IPS-18a (cell line): ENCODE data around the gene PTPRM.

Source experiments
- H3K27ac ChIP-seq: one replicate; pipeline ENCODE4 v1.5.1; 2013; ENCODE audit warnings: low read length
- H3K27me3 ChIP-seq: one replicate; pipeline ENCODE4 v1.6.1; 2013; ENCODE audit warnings: mild to moderate bottlenecking, low read length; ENCODE audit not compliant: control insufficient read depth, insufficient read depth
- H3K36me3 ChIP-seq: one replicate; pipeline ENCODE4 v1.6.1; 2013; ENCODE audit warnings: low read depth, low read length; ENCODE audit not compliant: control insufficient read depth
- H3K4me1 ChIP-seq: one replicate; pipeline ENCODE4 v1.6.1; 2013; ENCODE audit warnings: low read depth, low read length; ENCODE audit not compliant: control insufficient read depth
- H3K4me3 ChIP-seq: one replicate; pipeline ENCODE4 v1.5.1; 2013; ENCODE audit warnings: low read length
- H3K9ac ChIP-seq: one replicate; pipeline ENCODE4 v1.6.1; 2013; ENCODE audit warnings: mild to moderate bottlenecking, low read length, moderate library complexity
- H3K9me3 ChIP-seq: one replicate; pipeline ENCODE4 v1.6.1; 2013; ENCODE audit warnings: low read depth, low read length; ENCODE audit not compliant: control insufficient read depth

PTPRM gene

GRCh38 chr18:7632152-7633098 lies 65.3 kb downstream of the PTPRM start:
- H3K9me3 ChIP-seq: no peaks in the 10 kb centered on the region
- H3K4me1 ChIP-seq: no peaks in the 10 kb centered on the region
- no peak overlapping the region for H3K27ac ChIP-seq
- no peaks in the 10 kb centered on the region for H3K36me3 ChIP-seq
- no peak overlapping the region for H3K9ac ChIP-seq
- no peak overlapping the region for H3K4me3 ChIP-seq
- no peaks in the 10 kb centered on the region for H3K27me3 ChIP-seq

DNA sequence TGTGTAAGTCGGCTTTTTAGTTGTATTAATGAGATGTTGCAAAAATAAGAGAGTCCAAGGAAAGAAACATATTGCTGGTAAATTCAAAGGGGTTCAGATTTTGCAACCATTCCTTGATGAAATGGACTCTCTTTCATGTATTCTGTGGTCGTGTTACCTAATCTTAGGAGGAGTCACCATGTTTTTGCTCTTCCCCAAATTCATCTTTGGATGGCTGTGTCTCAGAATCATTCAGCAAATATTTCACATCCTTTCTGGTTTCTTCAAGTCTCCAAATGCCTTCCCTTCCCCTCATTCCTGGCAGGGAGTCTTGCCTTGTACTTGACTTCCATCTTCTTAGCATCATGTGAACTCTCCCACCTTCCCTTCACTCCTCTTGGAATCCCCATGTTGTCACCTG lies 66.1 kb downstream of the PTPRM start:
- Histone ChIP-seq H3K9me3 (no peaks in the 10 kb centered on the region), H3K27ac (no peak overlapping the region), H3K4me1 (no peaks in the 10 kb centered on the region), H3K36me3 (no peaks in the 10 kb centered on the region), H3K27me3 (no peaks in the 10 kb centered on the region), H3K9ac (no peak overlapping the region), H3K4me3 (no peak overlapping the region)

GRCh38 chr18:7635948-7636347 lies 68.8 kb downstream of the PTPRM start:
- Histone ChIP-seq H3K9ac (no peak overlapping the region), H3K36me3 (no peaks in the 10 kb centered on the region), H3K27ac (no peak overlapping the region), H3K9me3 (no peaks in the 10 kb centered on the region), H3K4me1 (no peaks in the 10 kb centered on the region), H3K27me3 (no peaks in the 10 kb centered on the region), H3K4me3 (no peak overlapping the region)

GRCh38 chr18:7637269-7637668 lies 70.2 kb downstream of the PTPRM start:
- H3K27ac ChIP-seq: no peak overlapping the region
- no peaks in the 10 kb centered on the region for H3K9me3 ChIP-seq
- H3K4me3 ChIP-seq: no peak overlapping the region
- no peak overlapping the region for H3K9ac ChIP-seq
- no peaks in the 10 kb centered on the region for H3K4me1 ChIP-seq
- H3K36me3 ChIP-seq: no peaks in the 10 kb centered on the region
- H3K27me3 ChIP-seq: no peaks in the 10 kb centered on the region

- H3K27ac ChIP-seq: no peak overlapping the region
- no peaks in the 10 kb centered on the region for H3K9me3 ChIP-seq
- no peaks in the 10 kb centered on the region for H3K27me3 ChIP-seq
- no peaks in the 10 kb centered on the region for H3K36me3 ChIP-seq
- H3K9ac ChIP-seq: no peak overlapping the region
- no peak overlapping the region for H3K4me3 ChIP-seq
- H3K4me1 ChIP-seq: no peaks in the 10 kb centered on the region
Measured at GRCh38 chr18:7638321-7638720, 71.2 kb downstream of the PTPRM start.

GRCh38 chr18:7641813-7642212 lies 74.7 kb downstream of the PTPRM start:
- Histone ChIP-seq H3K4me1 (no peaks in the 10 kb centered on the region), H3K4me3 (no peak overlapping the region)

GRCh38 chr18:7642331-7642890 lies 75.3 kb downstream of the PTPRM start:
- Histone ChIP-seq H3K27ac (no peak overlapping the region), H3K9me3 (no peaks in the 10 kb centered on the region), H3K4me3 (no peak overlapping the region), H3K27me3 (no peaks in the 10 kb centered on the region), H3K4me1 (no peaks in the 10 kb centered on the region), H3K36me3 (no peaks in the 10 kb centered on the region), H3K9ac (no peak overlapping the region)

More at GRCh38 chr18:7641813-7642212, 74.7 kb downstream of the PTPRM start:
- Histone ChIP-seq H3K9ac (no peak overlapping the region), H3K36me3 (no peaks in the 10 kb centered on the region), H3K27ac (no peak overlapping the region), H3K27me3 (no peaks in the 10 kb centered on the region), H3K9me3 (no peaks in the 10 kb centered on the region)

DNA sequence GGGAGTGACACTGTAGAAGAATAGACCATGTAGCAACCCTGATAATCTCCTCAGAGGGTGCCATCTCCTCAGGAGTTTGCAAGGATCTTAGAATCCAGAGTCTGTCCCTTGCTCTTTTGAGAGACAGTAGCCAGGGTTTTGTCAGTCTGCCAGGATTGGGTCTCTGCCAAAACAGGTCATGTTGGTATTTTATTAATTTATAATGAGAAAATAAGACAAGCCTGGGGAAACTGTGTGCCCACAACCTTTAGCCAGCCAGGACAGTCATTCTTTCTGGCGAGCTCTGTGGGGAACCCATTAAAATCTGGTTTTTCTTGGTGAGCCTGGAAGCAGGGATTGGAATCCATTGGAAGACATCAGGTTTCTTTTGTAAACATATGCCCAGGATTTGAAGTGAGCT lies 78.6 kb downstream of the PTPRM start:
- H3K27me3 ChIP-seq: no peaks in the 10 kb centered on the region
- no peaks in the 10 kb centered on the region for H3K9me3 ChIP-seq
- no peaks in the 10 kb centered on the region for H3K36me3 ChIP-seq
- no peak overlapping the region for H3K27ac ChIP-seq
- no peak overlapping the region for H3K9ac ChIP-seq
- H3K4me1 ChIP-seq: no peaks in the 10 kb centered on the region
- no peak overlapping the region for H3K4me3 ChIP-seq

GRCh38 chr18:7646174-7646886 lies 79.2 kb downstream of the PTPRM start:
- no peaks in the 10 kb centered on the region for H3K9me3 ChIP-seq
- H3K9ac ChIP-seq: no peak overlapping the region
- H3K27me3 ChIP-seq: no peaks in the 10 kb centered on the region
- H3K27ac ChIP-seq: no peak overlapping the region
- no peak overlapping the region for H3K4me3 ChIP-seq
- H3K36me3 ChIP-seq: no peaks in the 10 kb centered on the region
- no peaks in the 10 kb centered on the region for H3K4me1 ChIP-seq

- no peaks in the 10 kb centered on the region for H3K36me3 ChIP-seq
- no peaks in the 10 kb centered on the region for H3K27me3 ChIP-seq
- H3K9me3 ChIP-seq: no peaks in the 10 kb centered on the region
- H3K4me3 ChIP-seq: no peak overlapping the region
- no peak overlapping the region for H3K27ac ChIP-seq
- no peak overlapping the region for H3K9ac ChIP-seq
- no peaks in the 10 kb centered on the region for H3K4me1 ChIP-seq
Measured at GRCh38 chr18:7647500-7647899, 80.4 kb downstream of the PTPRM start.

GRCh38 chr18:7657050-7657449 lies 89.9 kb downstream of the PTPRM start:
- no peaks in the 10 kb centered on the region for H3K36me3 ChIP-seq
- no peaks in the 10 kb centered on the region for H3K27me3 ChIP-seq
- peaks cover 7% of the 10 kb centered on the region for H3K4me1 ChIP-seq
- no peak overlapping the region for H3K4me3 ChIP-seq
- H3K9ac ChIP-seq: no peak overlapping the region
- no peaks in the 10 kb centered on the region for H3K9me3 ChIP-seq
- H3K27ac ChIP-seq: no peak overlapping the region
